ENCODE measurements around the gene IFNG.

Gene IFNG

GRCh38 chr12:68166317-68166831, 6.8 kb upstream of the IFNG start:
- DNase-seq = no peak

- DNase-seq = no peak
Measured at GRCh38 chr12:68163560-68164081, 4.1 kb upstream of the IFNG start.

- DNase-seq = no peak
Measured at GRCh38 chr12:68162374-68162773, 2.8 kb upstream of the IFNG start.

- no peak for DNase-seq
Measured at GRCh38 chr12:68158432-68158831, 1.1 kb downstream of the IFNG start.

- no peak for DNase-seq
Measured at GRCh38 chr12:68157380-68157779, 2.2 kb downstream of the IFNG start.

DNA sequence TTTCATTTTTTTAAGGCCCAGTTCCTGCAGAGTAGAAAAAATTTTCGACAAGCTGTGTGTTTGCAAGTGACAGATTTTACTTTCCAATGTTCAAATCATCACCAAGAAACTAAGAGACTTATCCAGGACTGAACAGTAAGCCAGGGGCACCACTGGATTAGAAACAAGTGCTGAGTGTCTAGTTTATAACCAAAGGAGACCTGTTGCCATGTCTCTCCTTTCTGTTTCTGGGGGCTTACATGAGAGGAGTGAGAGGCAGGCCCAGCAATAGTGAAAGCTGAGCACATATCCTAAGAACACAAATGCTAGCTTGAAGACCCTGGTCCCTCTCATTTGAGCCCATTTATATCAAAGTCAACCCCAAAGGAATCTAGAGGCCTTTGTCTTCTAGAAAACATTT, 2.9 kb downstream of the IFNG start:
- no peak for DNase-seq

DNA sequence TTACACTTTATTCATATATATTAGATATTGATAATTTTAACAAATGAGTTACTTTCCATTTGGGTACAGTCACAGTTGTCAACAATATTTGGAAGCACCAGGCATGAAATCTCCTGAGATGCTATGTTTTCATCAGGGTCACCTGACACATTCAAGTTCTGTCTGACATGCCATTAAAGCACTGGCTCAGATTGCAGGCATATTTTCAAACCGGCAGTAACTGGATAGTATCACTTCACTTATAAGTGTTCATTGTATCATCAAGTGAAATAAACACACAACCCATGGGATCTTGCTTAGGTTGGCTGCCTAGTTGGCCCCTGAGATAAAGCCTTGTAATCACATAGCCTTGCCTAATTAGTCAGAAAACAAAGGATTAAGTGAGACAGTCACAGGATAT, 4.8 kb downstream of the IFNG start:
- no peak for DNase-seq

DNA sequence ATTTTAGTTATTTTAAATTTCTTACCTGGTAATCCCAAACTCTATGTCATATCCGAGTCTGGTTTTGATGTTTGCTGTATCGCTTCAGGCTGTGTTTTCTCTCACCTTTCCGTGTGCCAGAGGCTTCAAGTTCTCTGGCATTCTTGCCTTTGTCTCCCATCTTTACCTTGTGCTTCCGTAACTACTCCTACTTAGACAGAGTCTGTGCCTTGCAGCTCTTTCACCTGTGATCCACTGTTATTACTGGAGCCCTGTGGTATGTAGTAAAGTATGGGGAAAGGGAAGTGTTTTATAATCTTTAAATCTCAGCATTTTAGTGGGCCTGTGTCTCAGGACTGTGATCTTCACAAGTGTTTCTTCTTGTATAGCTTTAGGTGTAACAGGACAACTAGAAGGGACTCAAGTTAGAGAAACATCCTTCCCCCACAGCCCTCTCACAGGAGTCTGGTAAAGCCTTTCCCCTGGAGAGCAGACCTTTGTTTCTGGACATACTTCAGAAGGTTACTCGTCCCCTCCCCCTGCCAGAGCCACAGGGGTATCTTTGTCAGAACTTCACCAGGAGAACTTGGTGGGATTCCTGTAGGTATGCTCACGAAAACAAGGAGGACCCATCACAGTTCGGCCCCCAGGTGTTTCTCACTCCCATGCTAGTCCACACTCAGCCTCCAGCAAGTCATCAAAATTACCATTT, 11.1 kb downstream of the IFNG start:
- DNase-seq = no peak

- no peak for DNase-seq
Measured at GRCh38 chr12:68140556-68140955, 19.0 kb downstream of the IFNG start.

DNA sequence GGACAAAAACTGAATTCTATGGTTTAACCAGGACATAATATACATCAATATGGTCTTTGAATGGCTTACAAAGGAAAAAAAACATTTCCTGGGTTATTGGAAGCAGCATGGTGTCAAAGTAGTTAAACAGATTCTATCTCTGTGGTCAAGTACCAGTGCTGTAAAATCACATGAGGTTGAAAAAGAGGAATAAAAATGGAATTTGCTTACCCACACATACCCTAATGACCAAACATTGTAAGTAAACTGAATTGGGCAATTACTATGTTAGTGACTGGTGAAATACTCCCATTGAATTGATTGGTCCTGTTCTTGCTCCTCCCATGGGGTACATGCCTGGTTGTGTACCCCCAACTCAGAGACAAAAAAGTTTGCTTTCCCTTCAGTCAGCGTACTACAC, 19.6 kb downstream of the IFNG start:
- no peak for DNase-seq

- no peak for DNase-seq
Measured at GRCh38 chr12:68139001-68139400, 20.5 kb downstream of the IFNG start.

- DNase-seq = no peak
Measured at GRCh38 chr12:68138480-68138879, 21.1 kb downstream of the IFNG start.

GRCh38 chr12:68137335-68137830, 22.2 kb downstream of the IFNG start:
- DNase-seq = no peak

DNA sequence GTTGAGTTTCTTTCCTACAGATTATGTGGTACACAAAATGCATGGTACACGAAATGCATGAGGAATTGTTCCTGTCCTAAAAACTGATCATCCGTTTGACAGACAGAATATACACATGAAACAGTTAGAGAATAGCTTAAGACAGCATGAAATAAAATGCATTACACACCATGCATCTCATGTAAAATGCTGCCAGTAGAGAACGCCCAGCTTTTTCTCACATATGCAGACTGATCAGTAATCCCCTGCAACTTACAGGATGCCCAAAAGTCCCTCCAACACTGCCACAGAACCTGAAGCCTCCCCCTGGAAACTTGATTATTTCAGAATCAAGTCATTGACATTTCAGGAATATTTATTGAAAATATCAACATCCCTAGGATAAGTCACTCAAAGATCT, 24.0 kb downstream of the IFNG start:
- no peak for DNase-seq

- no peak for DNase-seq
Measured at GRCh38 chr12:68131867-68132414, 27.6 kb downstream of the IFNG start.

DNA sequence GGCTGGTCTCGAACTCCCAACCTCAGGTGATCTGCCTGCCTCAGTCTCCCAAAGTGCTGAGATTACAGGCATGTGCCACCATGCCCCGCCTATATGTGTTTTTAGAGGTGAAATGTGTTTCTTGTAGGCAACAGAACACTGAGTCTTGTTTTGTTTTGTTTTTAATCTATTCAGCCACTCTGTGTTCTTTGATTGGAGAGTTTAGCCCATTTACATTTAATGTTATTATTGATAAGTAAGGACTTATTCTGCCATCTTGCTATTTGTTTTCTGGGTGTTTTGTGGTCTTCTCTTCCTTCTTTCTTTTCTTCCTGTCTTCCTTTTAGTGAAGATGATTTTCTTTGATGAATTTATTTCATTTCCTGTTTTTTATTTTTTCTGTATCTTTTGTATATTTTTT, 29.6 kb downstream of the IFNG start:
- no peak for DNase-seq

DNA sequence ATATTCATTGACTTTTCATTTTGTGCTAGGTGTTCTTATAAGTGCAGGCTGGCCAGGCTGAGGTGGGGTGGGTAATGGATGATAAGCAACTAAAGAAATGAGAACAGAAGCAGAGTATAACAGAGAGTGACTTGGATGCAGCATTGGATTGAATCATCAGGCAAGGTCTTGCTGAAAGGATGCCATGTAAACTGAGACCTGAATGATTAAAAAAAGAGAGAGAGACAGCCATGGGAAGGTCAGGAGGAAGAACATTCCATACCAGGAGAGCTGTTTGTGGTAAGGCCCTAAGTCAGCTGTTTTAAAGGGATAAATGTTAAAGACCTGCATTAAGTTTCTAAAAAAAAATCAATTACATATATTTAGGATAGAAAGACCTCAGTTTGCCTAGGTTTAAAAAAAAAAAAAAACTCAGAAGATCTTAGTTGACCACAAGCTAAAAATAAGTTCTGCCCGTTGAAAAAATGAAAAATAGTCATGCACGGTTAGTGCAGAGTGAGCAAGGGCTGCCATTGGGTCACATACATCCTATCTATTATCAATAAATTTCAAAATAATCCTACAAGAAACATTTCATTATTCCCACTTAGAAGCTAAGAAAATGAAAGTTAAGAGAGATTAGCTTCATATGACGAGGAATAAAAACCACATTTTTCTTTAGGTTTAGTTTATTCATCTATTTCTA, 37.2 kb downstream of the IFNG start:
- DNase-seq = no peak

GRCh38 chr12:68121143-68121542, 38.4 kb downstream of the IFNG start:
- no peak for DNase-seq

DNA sequence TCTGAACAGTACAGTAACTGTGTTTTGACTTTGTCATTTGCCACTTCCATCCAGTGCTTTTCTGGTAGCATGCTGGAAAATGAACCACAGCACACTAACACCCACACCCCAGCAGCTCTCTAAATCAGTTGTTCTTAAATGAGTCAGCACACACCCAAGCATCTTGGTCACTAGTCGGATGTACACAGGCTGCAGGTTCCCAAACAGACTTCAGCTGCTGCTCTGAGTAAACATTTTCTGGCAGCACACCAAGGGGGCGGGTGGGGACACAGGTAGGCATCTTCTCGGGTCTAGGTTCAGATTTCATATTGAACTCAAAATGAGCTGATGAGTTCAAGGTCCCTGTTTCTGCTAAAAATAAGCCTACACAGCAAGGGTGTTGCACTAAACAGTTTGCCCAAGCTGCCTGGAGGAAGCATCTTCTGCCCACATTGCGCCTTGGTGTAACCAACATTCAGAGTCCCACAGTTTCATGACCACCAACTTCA, 39.8 kb downstream of the IFNG start:
- peak in 16 of 56 donors; percentile 1 to 51 (median 6) for DNase-seq

- DNase-seq = no peak
Measured at GRCh38 chr12:68119250-68119649, 40.3 kb downstream of the IFNG start.

GRCh38 chr12:68118096-68118755, 41.3 kb downstream of the IFNG start:
- DNase-seq = no peak

DNA sequence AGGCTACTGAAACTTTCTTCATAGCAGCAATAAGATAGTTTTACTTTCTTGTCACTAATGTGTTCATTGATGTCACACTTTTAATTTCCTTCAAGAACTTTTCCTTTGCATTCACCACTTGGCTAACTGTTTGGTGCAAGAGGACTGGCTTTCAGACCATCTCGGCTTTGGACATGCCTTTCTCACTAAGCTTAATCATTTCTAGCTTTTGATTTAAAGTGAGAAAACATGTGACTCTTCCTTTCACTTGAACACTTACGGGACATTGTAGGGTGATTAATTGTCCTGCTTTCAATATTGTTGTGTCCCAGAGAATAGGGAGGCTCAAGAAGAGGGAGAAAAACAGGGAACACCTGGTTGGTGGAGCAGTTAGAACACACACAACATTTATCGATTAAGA, 41.9 kb downstream of the IFNG start:
- no peak for DNase-seq
